Spleen (tissue), 7 donors: ENCODE data around the gene NISCH.

ENCODE experiments used
- POLR2A ChIP-seq, 3 donors: fragments of 450-650 bp; IDR thresholded peaks; one replicate each; pipeline ENCODE4 v1.5.1; 2017; ENCODE audit warnings: antibody characterized with exemption in 3 of 3, mild to moderate bottlenecking in 1 of 3
- POLR2AphosphoS5 ChIP-seq, 3 donors: sonication (generic); formaldehyde crosslinking; IDR thresholded peaks; one replicate each; pipeline ENCODE4 v1.5.1; 2017; ENCODE audit warnings: antibody characterized with exemption in 3 of 3
- TF ChIP-seq, protein P1 (sequence below), 11 experiments: fragments of 200-600 bp in 7 of 11; fragments of 450-650 bp in 4 of 11; sonication (generic) in 4 of 11; IDR thresholded peaks in 8 of 11; conservative IDR thresholded peaks in 3 of 11; 1 replicate in 7 of 11; 2 replicates in 4 of 11; pipeline versions ENCODE4 v1.4.0 to v1.8.0; 2016 to 2021; ENCODE audit warnings: antibody characterized with exemption in 11 of 11, inconsistent platforms in 4 of 11, mild to moderate bottlenecking in 1 of 11
- donor health status: DM: no; HTN: no; CAD: no; lungs with moderate emphysema.
- donor health status: DM: no; HTN: no; CAD: no.
- donor health status: DM: no; HTN: no; CAD: no.

DNA sequence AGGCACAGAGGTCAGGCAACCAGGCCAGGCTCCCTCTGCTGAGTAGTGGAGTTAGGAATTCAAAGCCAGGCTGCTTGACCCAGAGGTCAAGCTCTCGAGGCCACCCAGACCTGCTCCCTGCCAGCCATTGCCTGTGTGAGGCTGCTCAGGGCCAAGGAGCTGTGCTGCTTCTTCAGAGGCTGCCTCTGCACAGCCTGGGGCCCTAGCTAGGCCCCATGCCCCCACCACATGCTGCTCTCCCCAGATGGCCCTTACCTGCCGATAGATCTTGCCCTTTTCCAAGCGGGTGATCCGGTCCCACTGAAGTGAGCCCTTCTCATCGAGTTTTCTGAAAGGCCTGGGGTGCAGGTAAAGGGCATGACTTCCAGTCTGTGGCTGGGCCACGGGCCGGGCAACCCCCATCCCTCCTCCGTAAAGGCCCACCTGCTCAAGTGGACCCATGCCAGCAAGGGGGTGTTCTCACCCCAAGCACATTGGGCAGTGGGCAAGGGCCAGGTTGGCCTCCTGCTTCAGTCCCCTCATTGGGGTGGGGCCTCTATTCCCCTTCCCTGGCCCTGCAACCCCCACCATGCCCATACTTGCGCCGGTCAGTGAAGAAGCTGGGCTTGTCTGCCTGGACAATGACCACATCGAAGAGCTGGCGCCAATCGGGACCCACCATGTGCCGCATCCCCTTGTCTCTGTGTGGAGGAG lies 71.8 kb downstream of the NISCH start:
- TF ChIP-seq POLR2A (IDR thresholded peaks at IDR 0.05) (no peak), POLR2AphosphoS5 (IDR thresholded peaks at IDR 0.05) (peak in 2 of 3 donors; percentile 40 to 52)
- TF ChIP-seq, protein P1, sequence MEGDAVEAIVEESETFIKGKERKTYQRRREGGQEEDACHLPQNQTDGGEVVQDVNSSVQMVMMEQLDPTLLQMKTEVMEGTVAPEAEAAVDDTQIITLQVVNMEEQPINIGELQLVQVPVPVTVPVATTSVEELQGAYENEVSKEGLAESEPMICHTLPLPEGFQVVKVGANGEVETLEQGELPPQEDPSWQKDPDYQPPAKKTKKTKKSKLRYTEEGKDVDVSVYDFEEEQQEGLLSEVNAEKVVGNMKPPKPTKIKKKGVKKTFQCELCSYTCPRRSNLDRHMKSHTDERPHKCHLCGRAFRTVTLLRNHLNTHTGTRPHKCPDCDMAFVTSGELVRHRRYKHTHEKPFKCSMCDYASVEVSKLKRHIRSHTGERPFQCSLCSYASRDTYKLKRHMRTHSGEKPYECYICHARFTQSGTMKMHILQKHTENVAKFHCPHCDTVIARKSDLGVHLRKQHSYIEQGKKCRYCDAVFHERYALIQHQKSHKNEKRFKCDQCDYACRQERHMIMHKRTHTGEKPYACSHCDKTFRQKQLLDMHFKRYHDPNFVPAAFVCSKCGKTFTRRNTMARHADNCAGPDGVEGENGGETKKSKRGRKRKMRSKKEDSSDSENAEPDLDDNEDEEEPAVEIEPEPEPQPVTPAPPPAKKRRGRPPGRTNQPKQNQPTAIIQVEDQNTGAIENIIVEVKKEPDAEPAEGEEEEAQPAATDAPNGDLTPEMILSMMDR (IDR thresholded peaks at IDR 0.05 in 8 of 11, conservative IDR thresholded peaks at IDR 0.05 in 3 of 11) = no peak
